UCSD-AML1 (cell line): ENCODE results near the gene CYP2A13.
"Not testable (repeated sequence)": the region's sequence is repeated elsewhere in the genome, so short reads cannot be mapped to it uniquely, and the experiment has no call there.

Source experiments
- DNase-seq: peaks from one replicate; lab custom pipeline; 2025; ENCODE audit not compliant: unreplicated experiment; lab: John Stamatoyannopoulos, UW

Gene CYP2A13

DNA sequence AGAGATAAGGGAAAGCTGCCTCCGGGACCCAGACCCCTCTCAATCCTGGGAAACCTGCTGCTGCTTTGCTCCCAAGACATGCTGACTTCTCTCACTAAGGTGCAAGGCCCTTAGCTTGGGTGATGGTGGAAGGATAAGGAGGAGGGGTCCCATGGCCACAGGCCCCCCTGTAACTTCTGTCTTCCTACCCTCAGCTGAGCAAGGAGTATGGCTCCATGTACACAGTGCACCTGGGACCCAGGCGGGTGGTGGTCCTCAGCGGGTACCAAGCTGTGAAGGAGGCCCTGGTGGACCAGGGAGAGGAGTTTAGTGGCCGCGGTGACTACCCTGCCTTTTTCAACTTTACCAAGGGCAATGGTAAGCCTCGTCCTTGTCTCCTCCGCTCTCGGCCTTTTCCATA lies 28.0 kb downstream of the CYP2A13 start:
- DNase-seq = no peak

DNA sequence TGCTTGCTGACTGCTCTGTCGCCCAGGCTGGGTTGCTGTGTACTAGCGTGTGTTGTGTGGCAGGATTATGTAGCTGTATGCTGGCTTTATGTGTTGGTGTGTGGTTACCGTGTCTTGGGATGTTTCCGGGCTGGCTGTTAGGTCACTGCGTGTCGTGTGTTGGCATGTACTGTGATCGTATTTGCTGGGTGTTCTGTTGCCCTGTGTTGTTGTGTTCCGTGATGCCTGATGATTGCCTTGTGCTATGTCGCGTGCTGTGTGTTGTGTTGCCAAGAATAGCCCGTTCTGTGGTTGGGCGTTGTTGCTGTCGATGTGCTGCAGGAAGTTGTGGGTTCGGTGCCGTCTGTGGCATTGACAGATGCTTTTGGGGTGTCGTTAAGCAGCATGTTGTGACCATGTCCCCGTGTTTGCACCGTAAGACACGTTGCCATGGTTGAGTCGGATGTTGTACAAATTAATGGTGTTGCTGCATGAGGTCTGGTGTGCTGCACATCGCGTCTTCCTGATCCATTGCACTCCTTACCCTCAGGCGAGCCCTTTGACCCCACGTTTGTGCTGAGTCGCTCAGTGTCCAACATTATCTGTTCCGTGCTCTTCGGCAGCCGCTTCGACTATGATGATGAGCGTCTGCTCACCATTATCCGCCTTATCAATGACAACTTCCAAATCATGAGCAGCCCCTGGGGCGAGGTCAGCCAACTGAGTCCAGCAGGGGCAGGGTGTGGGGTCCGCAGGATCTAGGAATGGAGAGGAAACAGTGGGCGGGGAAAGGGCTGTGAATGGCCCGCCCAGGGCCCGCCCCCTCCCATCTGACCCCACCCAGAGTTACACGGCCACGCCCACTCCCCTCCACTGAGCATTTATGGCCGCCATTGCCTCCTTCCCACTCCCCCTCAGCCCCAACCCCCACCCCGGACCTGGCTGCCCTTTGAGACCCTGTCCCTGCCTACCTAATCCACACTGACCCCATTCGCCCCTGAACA lies 33.0 kb downstream of the CYP2A13 start:
- peak; percentile 32 for DNase-seq

DNA sequence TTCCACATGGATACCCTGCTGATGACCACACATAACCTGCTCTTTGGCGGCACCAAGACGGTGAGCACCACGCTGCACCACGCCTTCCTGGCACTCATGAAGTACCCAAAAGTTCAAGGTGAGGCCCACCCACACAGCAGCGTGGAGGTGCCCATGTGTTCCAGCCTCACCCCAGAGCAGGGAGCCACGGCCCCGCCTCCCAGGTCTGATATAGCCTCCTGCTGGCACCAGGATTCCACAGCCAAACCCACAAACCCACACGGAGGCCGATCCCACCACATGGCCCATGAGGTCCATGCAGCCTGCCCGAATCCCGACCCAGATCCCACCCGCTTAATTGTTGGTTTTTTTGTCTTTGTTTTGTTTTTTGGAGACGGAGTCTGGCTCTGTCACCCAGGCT lies 34.6 kb downstream of the CYP2A13 start:
- not testable (repeated sequence) for DNase-seq

DNA sequence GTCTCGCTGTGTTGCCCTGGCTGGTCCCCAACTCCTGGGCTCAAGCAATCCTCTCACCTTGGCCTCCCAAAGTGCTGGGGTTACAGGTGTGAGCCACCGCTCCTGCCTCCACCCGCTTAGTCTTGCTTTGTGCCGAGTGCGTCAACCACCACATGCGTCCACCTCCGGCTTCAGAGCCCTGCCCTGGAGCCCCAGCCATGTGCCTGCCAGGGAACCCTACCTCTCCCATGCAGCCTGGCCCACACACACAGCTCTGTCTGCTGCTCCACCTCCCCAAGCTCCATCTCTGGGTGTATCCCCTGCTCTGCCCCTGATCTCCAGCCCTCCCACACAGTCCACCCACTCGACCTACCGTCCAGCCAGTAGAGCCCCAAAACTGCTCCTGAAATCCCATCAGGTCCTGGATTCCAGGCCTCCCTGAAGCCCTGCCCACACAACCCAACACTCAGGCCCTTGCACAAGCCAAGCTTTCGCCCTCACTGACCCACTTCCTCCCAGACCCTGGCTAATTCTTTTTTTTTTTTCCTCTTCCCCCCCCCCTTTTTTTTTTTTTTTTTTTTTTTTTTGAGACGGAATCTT lies 35.6 kb downstream of the CYP2A13 start:
- DNase-seq = no peak

DNA sequence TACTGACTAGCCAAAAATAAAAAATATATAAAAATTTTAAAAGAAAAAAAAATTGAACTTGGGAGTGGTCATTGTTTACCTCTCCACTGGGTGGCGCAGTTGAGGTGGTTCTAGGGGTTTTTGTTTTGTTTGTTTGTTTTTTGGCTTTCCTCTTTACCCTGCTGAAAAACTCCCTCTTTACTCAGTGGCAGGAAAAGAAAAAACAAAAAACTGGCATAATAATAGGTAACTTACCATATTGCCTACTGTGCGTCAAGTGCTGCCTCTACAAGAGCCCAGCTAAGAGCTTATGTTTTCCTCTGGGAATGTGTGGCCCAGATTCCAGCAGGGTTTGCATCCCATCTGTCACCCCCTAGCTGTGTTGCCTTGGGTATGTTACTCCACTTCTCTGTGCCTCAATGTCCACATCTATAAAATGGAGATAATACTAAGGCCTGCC lies 38.5 kb downstream of the CYP2A13 start:
- DNase-seq = not testable (repeated sequence)

DNA sequence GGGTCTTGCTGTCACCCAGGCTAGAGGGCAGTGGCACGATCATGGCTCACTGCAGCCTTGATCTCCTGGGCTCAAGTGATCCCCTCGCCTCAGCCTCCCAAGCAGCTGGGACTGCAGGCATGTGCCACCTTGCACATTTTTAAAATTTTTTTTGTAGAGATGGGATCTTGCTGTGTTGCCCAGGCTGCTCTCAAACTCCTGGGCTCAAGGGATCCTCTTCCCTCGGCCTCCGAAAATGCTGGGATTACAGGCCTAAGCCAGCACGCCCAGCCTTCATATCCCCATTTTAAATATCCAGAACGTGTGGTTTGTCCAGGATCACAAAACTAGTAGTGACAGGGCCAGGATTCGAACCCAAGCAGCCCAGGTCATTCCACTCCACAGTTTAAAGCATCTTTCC lies 39.1 kb downstream of the CYP2A13 start:
- not testable (repeated sequence) for DNase-seq

DNA sequence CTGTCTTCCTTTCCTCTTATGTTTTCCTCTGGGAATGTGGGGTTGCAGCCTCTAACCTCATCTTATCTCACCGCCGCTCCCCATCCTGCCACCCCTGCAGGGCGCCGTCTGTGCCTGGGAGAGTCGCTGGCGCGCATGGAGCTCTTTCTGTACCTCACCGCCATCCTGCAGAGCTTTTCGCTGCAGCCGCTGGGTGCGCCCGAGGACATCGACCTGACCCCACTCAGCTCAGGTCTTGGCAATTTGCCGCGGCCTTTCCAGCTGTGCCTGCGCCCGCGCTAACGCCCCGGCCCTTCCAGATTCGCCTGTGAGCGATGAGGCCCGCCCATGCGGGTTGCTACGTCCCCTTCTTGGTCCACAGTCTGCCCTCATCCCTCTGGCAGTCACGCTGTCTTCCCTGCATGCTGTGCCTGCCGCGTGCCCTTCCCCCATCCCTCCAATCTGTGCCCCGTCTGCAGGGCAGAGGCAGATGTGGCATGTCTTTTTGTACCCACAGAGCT lies 39.6 kb downstream of the CYP2A13 start:
- DNase-seq = peak; percentile 47

DNA sequence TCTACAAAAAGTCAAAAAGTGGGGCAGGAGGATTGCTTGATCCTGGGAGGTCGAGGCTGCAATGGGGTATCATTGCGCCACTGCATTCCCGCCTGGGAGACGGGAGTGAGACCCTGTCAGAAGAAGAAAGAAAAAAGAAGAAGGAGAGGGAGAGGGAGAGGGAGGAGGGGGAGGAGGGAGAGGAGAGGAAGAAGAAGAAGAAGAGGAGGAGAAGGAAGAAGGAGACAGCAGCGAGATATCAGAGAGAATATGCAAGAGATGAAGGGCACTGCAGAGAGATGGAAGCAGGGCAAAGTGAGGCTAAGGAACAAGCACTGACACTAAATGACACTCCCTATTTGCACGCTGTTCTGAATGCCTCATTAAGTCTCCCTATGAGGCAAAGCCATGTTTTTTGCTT lies 40.4 kb downstream of the CYP2A13 start:
- DNase-seq = no peak

DNA sequence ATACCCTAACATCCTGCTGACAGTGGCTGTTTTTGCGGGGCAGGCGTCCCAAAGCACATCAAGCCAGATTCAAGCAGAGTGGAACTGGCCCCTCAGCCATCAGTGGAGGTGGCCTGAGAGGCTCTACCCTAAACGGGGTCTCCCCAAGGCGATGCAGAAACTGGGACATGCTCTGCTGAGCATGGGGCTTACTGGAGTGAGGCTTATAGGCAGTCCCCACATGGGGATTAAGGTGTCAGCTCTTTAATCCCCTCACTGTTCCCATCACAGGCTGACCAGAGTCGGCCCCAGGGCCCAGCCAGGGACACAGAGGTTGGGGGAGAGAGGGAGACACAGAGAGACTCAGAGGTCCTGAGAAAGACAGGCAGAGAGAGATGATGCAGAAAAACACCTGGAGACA lies 42.9 kb downstream of the CYP2A13 start:
- no peak for DNase-seq

DNA sequence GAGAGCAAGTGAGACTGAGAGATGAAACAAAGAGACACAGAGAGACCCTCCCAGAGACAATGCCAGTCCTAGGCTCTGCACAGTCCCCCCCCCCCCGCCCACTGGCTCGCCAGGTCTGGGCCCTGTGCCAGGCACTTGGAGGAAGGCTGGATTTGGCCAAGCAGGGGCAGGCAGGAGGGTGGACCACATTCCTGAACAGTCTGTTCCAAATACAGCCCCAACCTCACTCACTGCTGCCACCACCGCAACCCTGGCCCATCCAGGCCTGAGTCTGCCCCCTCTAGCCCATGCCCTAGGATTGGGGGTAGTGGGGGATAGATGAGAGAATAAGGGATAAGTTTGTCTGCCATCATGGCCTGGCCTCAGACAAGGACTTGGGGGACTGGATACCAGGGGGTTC lies 45.0 kb downstream of the CYP2A13 start:
- DNase-seq = no peak

DNA sequence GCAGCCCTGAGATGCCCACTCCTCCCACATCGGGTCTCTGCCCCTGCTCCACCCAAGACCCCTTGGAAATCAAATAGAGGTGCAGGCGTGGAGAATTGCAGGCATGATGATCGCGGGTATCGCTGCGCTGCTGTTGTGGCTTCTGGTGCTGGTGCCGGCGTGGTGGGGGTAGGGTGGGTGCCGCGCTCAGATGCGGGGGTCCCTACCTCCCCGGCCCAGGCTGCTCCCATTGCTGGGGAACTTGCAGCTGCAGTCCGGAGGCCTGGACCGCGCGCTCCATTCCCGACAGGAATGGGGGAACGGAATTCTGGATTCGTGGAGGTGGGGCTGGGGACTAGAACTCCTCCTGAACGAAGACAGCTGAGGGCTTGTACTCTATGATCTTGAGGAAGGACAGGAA lies 46.4 kb downstream of the CYP2A13 start:
- DNase-seq = no peak

DNA sequence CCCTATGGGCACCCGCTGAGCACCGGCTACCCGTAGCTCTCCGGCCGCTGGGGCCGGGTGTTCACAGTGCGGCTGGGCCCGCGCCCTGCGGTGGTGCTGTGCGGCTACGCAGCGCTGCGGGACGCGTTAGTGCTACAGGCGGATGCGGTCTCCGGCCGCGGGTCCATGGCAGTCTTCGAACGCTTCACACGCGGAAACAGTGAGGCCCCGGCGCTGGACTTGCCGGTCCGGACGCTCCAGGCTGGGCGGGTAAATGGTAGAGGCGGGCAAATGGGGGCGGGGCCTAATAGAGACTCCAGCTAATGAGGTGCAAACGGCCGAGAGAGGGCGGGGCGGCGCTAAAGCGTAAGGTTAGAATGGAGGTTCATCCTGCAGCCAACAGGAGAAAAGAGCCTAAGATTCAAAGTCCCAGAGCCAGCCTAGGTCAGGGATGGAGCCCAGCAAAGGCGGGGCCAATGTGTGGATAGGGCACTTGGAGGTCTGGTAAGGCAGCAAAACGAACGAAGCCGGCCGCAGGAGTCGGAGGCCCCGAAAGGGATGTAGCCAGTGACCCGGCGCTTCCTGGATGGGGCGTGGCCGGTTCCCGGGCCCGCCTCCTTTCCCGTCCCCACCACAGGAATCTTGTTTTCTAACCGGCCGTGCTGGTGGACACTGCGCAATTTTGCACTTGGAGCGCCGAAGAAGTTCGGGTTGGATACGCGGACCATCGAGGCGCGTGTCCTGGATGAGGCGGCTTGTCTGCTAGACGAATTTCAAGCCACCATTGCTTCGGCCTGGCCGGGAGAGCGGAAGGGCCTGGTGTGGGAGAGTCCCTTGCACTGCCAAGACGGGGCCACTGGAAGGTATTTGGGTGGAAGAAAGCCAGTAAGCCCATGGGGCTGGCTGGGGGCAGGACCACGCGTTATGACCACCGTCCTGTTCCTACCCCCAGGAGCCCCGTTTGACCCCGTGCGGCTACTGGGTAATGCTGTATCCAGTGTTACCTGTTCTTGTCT lies 47.4 kb downstream of the CYP2A13 start:
- DNase-seq = not testable (repeated sequence)

DNA sequence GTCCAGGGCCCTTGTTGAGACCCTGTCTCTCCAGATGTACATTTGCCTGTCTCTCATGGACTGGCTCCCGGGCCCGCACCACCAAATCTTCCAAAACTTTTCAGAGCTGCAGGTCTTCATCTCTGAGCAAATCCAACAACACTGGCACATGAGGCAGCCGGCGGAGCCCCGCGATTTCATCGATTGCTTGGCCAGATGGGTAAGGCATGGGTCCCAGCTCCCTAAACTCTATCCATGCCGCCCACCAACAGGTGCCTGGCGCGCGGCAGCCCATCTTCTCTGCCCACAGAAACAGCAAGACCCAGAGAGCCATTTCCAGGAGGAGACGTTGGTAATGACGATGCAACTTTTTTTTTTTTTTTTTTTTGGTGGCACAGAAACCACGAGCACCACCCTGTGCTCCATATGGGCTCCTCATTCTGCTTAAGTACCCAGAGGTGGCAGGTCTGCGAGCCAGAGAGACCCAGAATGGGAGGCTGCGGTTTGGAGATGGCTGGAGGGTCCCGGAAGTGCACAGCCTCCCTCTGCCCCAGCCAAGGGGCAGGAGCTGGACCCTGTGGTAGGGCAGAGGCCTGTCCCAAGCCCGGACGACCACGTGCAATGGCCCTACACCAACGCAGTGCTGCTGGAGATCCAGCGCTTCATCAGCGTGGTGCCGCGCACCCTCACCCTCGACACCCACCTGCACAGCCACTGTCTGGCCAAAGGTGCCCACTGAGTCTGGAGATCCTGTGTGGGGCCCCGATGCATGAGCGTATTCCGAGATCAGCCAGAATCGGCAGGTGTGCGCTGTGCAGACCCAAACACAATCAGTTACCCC lies 48.6 kb downstream of the CYP2A13 start:
- no peak for DNase-seq

DNA sequence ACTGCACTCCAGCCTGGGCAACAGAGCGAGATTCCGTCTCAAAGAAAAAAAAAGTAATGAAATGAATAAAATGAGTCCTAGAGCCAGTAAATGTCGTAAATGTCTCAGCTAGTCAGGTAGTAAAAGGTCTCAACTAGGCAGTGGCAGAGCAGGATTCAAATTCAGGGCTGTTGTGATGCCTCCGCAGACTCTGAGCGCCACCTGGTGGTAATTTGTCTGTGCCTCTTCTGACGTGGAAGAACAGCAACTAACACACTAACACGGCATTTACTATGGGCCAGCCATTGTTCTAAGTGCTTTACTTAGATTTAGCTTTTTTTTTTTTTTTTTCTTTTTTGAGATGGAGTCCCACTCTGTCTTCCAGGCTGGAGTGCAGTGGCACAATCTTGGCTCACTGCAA lies 56.2 kb downstream of the CYP2A13 start:
- DNase-seq = peak; percentile 74
